LNCAP (cell line): ENCODE results near the gene PRICKLE2.

Source experiments
- TF ChIP-seq, protein P1 (sequence below): fragments of 450-650 bp; IDR thresholded peaks from 2 replicates; pipeline ENCODE4 v1.5.1; 2017; ENCODE audit warnings: mild to moderate bottlenecking

Gene PRICKLE2

DNA sequence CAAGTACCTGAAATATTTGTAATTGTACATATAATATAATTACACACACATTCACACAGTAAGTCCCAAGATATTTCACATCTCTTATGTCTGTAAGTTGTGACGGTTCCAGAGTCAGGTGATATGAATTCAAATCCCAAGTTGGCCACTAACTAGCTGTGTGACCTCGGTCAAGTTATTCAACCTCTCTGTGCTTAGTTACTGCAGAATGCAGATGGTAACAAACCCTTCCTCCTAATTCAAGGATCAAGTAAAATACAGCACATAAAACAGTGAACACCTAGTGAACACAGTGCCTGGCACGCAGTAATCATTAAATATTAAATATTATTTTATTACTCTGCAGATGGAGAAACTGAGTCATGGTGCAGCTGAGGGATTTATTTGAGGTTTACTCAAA, 6.9 kb downstream of the PRICKLE2 start:
- TF ChIP-seq, protein P1, sequence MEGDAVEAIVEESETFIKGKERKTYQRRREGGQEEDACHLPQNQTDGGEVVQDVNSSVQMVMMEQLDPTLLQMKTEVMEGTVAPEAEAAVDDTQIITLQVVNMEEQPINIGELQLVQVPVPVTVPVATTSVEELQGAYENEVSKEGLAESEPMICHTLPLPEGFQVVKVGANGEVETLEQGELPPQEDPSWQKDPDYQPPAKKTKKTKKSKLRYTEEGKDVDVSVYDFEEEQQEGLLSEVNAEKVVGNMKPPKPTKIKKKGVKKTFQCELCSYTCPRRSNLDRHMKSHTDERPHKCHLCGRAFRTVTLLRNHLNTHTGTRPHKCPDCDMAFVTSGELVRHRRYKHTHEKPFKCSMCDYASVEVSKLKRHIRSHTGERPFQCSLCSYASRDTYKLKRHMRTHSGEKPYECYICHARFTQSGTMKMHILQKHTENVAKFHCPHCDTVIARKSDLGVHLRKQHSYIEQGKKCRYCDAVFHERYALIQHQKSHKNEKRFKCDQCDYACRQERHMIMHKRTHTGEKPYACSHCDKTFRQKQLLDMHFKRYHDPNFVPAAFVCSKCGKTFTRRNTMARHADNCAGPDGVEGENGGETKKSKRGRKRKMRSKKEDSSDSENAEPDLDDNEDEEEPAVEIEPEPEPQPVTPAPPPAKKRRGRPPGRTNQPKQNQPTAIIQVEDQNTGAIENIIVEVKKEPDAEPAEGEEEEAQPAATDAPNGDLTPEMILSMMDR: no peak

DNA sequence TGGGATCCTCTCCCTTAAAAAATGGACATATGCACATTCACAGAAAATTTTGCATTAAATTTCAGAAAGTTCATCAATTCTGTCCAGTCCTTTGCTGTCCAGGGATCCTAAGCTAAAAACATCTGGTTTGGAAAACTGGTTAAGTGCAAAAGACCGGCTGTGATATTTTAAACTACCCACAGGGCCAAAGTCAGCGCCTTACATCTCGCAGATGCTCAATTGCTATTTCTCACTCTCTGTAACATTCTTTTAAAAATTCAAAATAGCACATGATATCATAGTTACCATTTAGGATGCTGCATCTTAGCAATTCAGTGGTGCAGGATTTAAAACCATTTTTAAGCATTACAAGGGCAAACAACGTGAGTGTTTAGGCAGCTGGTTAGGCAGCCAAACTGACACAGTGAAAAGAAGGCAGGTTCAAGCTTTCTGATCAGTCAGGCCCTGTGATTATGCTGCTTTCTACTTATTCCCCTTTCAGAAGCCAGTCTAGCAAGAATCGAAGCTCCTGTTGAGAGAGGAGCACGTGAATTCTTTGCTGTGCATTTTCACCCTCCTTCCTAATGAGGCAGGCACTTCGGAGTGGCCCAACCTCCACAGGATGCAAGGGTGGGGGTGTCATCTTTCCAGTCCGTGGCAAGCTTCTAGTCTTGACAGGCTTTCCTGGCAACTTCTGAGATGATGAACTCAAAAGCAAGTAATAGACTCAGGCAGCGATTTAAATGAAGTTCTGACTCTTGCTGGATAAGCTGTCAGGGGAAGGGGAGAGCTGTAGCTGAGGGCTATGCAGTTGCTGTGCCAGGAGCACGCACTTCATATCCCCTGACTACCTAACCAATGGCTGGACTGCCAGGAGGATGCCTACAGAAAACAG, 8.8 kb downstream of the PRICKLE2 start:
- TF ChIP-seq, protein P1: no peak

DNA sequence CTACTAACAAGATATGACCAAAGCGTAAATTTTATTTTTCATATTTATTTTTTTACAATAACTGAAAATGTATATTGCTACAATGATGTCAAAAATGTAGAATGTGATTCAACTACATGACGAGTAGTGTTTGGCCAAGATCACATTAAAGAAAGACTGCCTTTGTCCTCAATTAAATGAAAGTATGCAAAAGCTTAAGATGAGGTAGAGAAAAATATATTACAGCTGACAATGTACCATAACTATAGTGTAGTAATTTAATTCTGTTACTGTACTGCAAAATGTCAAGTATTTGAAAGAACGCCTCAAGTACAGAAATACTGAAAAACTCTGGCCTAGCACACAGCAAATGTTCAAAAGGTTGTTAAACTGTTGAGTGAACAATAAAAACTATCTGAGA, 9.7 kb downstream of the PRICKLE2 start:
- TF ChIP-seq, protein P1: no peak

DNA sequence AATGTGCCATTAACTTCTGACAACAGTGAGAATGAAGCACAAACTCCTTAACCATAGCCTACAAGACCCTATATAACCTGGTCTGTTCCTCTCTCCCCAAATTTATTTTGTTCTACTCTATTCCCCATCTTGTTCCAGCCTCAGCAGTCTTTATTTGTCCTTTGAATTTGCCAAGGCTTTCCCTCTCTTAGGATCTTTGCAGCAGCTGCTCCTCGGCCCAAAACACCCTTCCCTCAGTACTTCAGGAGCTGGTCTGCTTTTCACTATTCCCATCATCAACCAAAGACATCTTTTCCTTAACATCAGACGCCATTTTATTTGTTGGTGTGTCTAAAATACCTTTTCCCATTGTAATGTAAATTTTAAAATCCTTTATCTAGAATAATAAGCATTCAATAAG, 10.2 kb downstream of the PRICKLE2 start:
- TF ChIP-seq, protein P1: no peak

DNA sequence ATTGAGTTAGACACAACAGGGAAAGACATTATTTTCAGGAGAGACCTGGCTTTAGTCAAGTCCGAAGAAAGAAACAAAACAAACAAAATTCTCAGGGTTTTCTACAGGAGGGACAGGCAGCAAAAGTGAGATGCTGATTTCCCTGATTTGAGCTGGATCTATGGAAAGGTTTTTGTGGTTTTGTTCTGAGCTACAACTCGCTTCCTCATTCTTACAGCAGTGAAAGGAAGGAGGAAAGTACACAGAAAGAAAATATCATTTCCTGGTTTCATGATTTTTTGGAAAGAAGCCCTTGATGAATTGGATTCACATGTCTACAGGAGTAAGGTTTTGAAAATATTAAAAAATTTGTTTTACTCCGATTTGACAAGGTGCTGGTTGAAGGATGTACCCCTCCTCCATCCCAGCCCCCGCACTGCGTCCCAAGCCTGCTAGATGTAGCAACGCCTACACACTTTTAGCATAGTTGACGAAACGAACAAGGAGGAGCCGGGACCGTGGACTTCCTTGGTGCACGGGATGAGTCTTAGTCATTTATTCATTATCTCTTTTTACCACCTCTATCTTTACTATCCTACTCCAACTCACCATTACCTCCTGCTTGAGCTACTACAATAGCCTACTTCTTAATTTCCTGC, 10.8 kb downstream of the PRICKLE2 start:
- TF ChIP-seq, protein P1: no peak

DNA sequence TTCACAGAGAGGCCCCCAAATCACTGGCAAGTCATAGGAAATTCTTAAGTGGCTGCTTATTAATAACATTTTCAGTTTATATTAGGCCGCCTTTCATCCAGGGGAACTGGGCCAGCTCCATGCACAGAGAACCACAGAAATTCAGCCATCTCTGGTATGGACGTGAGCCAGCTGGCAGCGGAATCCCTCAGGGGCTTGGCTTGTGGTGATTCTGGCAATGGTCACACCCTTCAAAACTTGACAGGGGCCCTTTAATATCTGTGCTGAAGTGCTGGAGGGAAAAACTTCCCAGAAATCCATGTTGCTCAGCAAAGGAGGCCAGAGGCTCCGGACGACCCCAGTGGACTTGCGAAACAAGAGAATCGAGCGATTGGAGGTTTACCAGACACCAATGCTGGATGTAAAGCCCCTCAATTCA, 11.3 kb downstream of the PRICKLE2 start:
- TF ChIP-seq, protein P1: no peak

DNA sequence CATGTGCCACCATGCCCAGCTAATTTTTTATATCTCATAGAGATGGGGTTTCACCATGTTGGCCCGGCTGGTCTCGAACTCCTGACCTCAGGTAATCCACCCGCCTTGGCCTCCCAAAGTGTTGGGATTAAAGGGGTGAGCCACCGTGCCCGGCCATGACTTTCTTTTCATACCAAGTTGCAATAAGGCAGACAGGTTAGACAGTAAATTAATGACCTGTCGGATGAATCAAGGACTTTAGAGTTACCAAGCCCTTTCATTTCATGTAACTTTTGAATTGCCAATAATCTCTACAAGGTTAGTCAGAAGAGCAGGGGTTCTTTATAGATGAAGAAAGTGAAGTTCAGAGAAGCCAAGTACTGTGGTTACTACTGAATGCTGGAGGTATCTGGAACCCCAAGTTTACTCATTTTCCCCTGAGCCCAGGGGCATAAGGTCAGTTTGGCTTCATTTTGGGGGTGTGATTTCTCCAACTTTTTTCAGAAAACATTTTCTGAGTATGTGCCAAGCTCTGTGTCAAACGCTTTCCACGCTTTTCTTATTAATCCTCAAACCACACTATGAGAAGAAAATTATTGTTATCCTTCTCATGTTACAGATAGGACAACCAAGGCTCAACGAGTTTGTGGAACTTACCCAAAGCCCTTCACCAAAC, 11.9 kb downstream of the PRICKLE2 start:
- TF ChIP-seq, protein P1: no peak
